BJ (cell line): ENCODE results near the gene ZNF506. TPM values are rescaled to one million over a fixed set of nuclear protein-coding genes. Genes with fewer than 3 reads are reported as not detected.

Experiments used
- CTCF ChIA-PET: fragments of 350-600 bp; formaldehyde crosslinking; extraction: SDS; loops from one replicate; lab custom pipeline; 2021; ENCODE audit warnings: antibody characterized with exemption, inconsistent platforms; lab: Yijun Ruan, JAX
- POLR2A ChIA-PET: fragments of 300-600 bp; sonication (Branson Sonifier 250); formaldehyde crosslinking; extraction: SDS; loops from one replicate; lab custom pipeline; 2021; ENCODE audit warnings: antibody characterized with exemption; lab: Charles Lee
- DNase-seq: peaks from one replicate; pipeline ENCODE4 v3.0.0-alpha.2; 2011; ENCODE audit warnings: low read depth
- H3K27me3 ChIP-seq: 2 replicates; pipeline ENCODE4 v1.6.0; 2011; ENCODE audit warnings: low read length; ENCODE audit not compliant: control insufficient read depth, insufficient read depth
- H3K36me3 ChIP-seq: 2 replicates; pipeline ENCODE4 v1.5.1; 2011; ENCODE audit warnings: low read length; ENCODE audit not compliant: control insufficient read depth, insufficient read depth
- H3K4me3 ChIP-seq: 2 replicates; pipeline ENCODE4 v1.5.1; 2011; ENCODE audit warnings: low read depth, mild to moderate bottlenecking, control low read depth, low read length
- polyA plus RNA-seq: library from polyadenylated mRNA; depleted of rRNA; stranded (reverse); fragments of >200 nt; gene quantifications from 2 replicates; pipeline ENCODE4 v1.2.3, GENCODE V29; 2011
- TF ChIP-seq, protein P1 (sequence below): IDR thresholded peaks from 2 replicates; pipeline ENCODE4 v1.5.1; 2011; ENCODE audit warnings: low read depth, mild to moderate bottlenecking, control low read depth, inconsistent platforms, low read length, moderate library complexity; ENCODE audit not compliant: insufficient read depth

The ZNF506 gene
- polyA plus RNA-seq, 1 experiment, result 3.9 TPM

DNA sequence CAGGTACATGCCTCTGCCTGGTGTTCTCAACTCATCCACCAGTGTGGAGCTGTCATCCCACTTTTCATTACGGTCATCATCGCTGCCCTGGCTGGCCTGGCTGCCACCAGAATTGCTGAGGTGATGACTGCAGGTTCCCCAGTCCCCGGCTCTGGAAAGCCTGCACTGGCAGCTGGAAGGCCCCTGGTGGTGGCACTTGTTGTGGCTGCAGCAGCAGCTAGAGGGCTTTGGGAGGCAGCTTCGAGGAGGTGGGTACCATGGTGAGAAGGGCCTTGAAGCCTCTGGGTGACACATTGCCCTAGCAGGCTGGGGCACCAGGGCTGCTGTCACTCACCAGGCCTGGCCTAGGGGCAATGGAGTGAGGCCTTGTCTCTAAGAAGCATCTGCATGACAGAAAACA is 63.4 kb downstream of the ZNF506 start:
- DNase-seq, result no peak
- no peaks in the 10 kb centered on the region for H3K36me3 ChIP-seq
- H3K4me3 ChIP-seq, result no peak overlapping the region
- POLR2A ChIA-PET, result no interaction called here
- no peaks in the 10 kb centered on the region for H3K27me3 ChIP-seq
- CTCF ChIA-PET, result no interaction called here
- TF ChIP-seq, protein P1, sequence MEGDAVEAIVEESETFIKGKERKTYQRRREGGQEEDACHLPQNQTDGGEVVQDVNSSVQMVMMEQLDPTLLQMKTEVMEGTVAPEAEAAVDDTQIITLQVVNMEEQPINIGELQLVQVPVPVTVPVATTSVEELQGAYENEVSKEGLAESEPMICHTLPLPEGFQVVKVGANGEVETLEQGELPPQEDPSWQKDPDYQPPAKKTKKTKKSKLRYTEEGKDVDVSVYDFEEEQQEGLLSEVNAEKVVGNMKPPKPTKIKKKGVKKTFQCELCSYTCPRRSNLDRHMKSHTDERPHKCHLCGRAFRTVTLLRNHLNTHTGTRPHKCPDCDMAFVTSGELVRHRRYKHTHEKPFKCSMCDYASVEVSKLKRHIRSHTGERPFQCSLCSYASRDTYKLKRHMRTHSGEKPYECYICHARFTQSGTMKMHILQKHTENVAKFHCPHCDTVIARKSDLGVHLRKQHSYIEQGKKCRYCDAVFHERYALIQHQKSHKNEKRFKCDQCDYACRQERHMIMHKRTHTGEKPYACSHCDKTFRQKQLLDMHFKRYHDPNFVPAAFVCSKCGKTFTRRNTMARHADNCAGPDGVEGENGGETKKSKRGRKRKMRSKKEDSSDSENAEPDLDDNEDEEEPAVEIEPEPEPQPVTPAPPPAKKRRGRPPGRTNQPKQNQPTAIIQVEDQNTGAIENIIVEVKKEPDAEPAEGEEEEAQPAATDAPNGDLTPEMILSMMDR, result no peak

DNA sequence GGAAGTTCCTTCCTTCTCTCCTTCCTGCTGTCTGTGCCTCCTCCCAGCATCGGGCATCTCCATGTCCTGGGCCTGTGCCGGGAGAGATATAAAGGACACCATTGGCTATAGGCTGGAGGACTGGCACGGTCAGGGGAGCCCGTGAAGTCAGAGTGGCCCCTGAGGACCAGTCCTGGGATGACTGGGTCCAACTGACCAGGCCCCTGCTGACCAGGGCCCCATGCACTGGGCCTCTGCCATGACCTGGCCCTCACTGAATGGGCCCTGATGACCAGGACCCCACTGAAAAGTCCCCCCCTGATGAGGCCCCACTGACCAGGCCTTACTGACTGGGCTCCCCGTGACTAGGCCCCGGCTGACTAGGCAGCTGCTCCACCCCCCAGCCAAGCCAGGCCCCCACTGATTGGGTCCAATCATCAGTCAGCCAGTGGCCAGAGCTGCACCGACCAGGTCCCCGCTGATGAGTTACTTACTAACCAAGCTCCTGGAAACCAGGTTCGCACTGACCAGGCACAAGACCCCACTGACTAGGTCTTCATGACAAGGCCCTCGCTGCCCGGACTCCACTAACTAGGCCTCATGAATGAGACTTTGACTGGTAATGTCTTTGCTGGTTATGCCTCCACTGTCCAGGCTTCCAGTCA is 68.7 kb downstream of the ZNF506 start:
- POLR2A ChIA-PET, result no interaction called here
- TF ChIP-seq, protein P1, result no peak
- Histone ChIP-seq H3K4me3 (no peak overlapping the region), H3K27me3 (no peaks in the 10 kb centered on the region), H3K36me3 (no peaks in the 10 kb centered on the region)
- DNase-seq, result no peak
- CTCF ChIA-PET, result no interaction called here

DNA sequence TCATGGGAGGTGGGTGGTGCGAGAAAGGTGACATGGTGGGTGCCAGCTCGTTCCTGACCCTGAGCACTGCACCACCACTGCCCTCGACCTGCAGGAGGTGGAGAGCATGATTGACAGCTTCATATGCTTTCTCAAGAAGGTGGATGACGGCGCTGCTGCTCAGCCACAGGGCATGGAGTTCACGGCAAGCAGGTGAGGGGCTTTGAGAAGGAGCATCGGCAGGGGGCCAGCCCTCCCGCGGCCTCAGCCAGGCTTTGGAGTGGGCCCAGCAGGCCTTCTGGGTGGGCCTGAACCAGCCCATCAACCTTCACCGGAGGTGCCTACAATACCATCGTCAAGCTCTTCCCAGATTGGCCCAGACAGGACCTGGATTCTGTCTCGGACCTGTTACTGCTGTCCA is 69.7 kb downstream of the ZNF506 start:
- no peak for DNase-seq
- CTCF ChIA-PET, result interaction anchor here (1.4 kb wide), 1 partner anchor 22 kb away, joined by 3 read pairs; no protein-coding TSS in a partner anchor
- Histone ChIP-seq H3K36me3 (no peaks in the 10 kb centered on the region), H3K4me3 (no peak overlapping the region), H3K27me3 (no peaks in the 10 kb centered on the region)
- TF ChIP-seq, protein P1, result no peak
- POLR2A ChIA-PET, result no interaction called here

DNA sequence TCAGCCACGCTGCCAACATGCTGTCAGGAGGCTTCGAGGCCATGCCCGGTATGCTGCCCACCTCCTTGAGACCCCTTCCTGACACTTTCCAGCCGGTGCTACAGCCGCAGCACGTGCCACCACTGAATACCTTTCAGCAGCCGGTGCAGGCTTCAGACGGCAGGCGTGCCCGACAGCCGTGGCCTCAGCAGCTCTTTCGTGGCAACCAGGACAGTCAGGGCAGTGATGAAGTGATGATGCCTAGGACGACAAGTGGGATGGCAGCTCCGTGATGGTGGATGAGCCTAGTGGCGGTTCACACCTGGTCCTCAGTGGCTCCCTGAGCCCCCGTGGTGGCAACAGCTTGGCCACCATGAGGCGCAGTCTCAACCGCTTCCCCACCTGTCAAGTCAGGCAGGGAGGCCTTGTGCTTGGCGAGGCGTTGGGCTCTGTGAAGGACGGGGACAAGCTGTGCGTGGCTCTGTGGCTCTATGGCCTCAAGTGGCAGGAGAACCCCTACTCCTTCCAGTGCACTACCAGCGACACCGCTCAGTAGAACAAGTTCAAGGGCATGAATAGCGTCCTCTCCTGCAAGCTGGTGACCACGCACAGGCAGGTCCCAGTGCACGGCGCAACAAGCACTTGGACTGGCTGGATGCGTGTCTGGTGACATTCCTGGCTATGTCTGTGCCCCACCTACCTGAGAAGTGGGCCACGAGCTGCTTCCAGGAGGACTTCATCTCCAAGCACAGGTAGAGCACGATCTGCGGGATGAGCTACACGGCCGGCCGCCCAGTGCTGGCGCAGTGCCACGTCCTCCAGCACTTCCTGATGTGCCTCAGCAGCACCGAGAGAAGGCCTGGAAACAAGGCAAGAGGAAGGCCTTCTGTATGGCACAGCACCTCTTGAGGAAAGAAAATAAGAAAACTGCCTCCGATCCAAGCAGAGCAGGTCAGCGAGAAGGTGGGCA is 70.4 kb downstream of the ZNF506 start:
- ChIA-PET CTCF (interaction anchor here (1.4 kb wide), 1 partner anchor 22 kb away, joined by 3 read pairs; no protein-coding TSS in a partner anchor), POLR2A (no interaction called here)
- H3K27me3 ChIP-seq, result no peaks in the 10 kb centered on the region
- no peak overlapping the region for H3K4me3 ChIP-seq
- no peak for DNase-seq
- H3K36me3 ChIP-seq, result no peaks in the 10 kb centered on the region
- TF ChIP-seq, protein P1, result no peak
